PC-3 (cell line): ENCODE results near the gene ANKFN1. TPM values are rescaled to one million over a fixed set of nuclear protein-coding genes. Genes with fewer than 3 reads are reported as not detected.

Source experiments
- ATAC-seq: fragments of 200-7000 bp; cut with Tn5 transposase; 2 replicates; pipeline ENCODE4 v1.9.1; 2020; ENCODE audit warnings: mild to moderate bottlenecking, moderate library complexity
- BruUV-seq: library from RNA; stranded (reverse); fragments of 400-500 nt; replicated peaks from 2 replicates; lab custom pipeline; 2021; lab: Mats Ljungman, UMichigan
- CTCF ChIA-PET: fragments of 300-600 bp; sonication (Branson Sonifier 250); formaldehyde crosslinking; loops from one replicate; lab custom pipeline; 2022; ENCODE audit warnings: antibody characterized with exemption; lab: Charles Lee
- POLR2A ChIA-PET: fragments of 300-600 bp; sonication (Branson Sonifier 250); formaldehyde crosslinking; loops from one replicate; lab custom pipeline; 2022; ENCODE audit warnings: antibody characterized with exemption; ENCODE audit not compliant: unreplicated experiment; lab: Charles Lee
- DNase-seq: peaks from one replicate; pipeline ENCODE4 v3.0.0-alpha.2; 2015
- H2AFZ ChIP-seq: fragments of 300-600 bp; sonication (generic); 2 replicates; pipeline ENCODE4 v1.6.0; 2016; ENCODE audit warnings: antibody characterized with exemption, low read length
- H3F3A ChIP-seq: fragments of 300-600 bp; sonication (generic); one replicate; pipeline ENCODE4 v1.6.0; 2017; ENCODE audit warnings: antibody characterized with exemption, low read length, control low read depth, mild to moderate bottlenecking; ENCODE audit not compliant: unreplicated experiment
- H3K27ac ChIP-seq: fragments of 300-600 bp; sonication (generic); 2 replicates; pipeline ENCODE4 v1.5.1; 2016; ENCODE audit warnings: mild to moderate bottlenecking, low read length
- H3K27me3 ChIP-seq: fragments of 300-600 bp; sonication (generic); 2 replicates; pipeline ENCODE4 v1.6.1; 2016; ENCODE audit warnings: low read length, mixed read lengths
- H3K36me3 ChIP-seq: fragments of 300-600 bp; sonication (generic); 2 replicates; pipeline ENCODE4 v1.6.1; 2016; ENCODE audit warnings: low read depth, mixed run types, low read length, mixed read lengths
- H3K4me1 ChIP-seq: fragments of 300-600 bp; sonication (generic); 2 replicates; pipeline ENCODE4 v1.5.1; 2016; ENCODE audit warnings: low read length; ENCODE audit not compliant: insufficient read depth
- H3K4me2 ChIP-seq: fragments of 300-600 bp; sonication (generic); 2 replicates; pipeline ENCODE4 v1.6.0; 2016; ENCODE audit warnings: low read length
- H3K4me3 ChIP-seq: fragments of 300-600 bp; sonication (generic); 2 replicates; pipeline ENCODE4 v1.5.1; 2016; ENCODE audit warnings: mild to moderate bottlenecking, low read length, mixed read lengths
- H3K79me2 ChIP-seq: fragments of 300-600 bp; sonication (generic); 2 replicates; pipeline ENCODE4 v1.6.1; 2017; ENCODE audit warnings: low read length, mixed read lengths
- H3K9ac ChIP-seq: fragments of 300-600 bp; sonication (generic); 2 replicates; pipeline ENCODE4 v1.6.0; 2016; ENCODE audit warnings: mild to moderate bottlenecking, low read length
- H3K9me2 ChIP-seq: fragments of 300-600 bp; sonication (generic); replicated peaks from 2 replicates; pipeline ENCODE4 v1.6.1; 2016; ENCODE audit warnings: mixed run types, low read length, mixed read lengths
- H3K9me3 ChIP-seq: fragments of 300-600 bp; sonication (generic); 2 replicates; pipeline ENCODE4 v1.6.1; 2016; ENCODE audit warnings: low read length, mixed read lengths
- H4K20me1 ChIP-seq: fragments of 300-600 bp; sonication (generic); 2 replicates; pipeline ENCODE4 v1.6.1; 2016; ENCODE audit warnings: low read length, mixed read lengths
- CTCF ChIP-seq: fragments of 300-600 bp; sonication (generic); conservative IDR thresholded peaks from 2 replicates; pipeline ENCODE4 v1.5.1; 2017; ENCODE audit warnings: antibody characterized with exemption, low read depth, mild to moderate bottlenecking, low read length
- EZH2 ChIP-seq: fragments of 300-600 bp; sonication (generic); IDR thresholded peaks from one replicate; pipeline ENCODE4 v1.6.1; 2017; ENCODE audit warnings: antibody characterized with exemption, mild to moderate bottlenecking, low read length; ENCODE audit not compliant: unreplicated experiment
- EZH2phosphoT487 ChIP-seq: fragments of 300-600 bp; sonication (generic); IDR thresholded peaks from 2 replicates; pipeline ENCODE4 v1.6.1; 2018; ENCODE audit warnings: mild to moderate bottlenecking, antibody characterized with exemption, low read length, borderline replicate concordance
- intact Hi-C: fragments of 100-400 bp; cut with micrococcal nuclease; formaldehyde crosslinking; loops from 2 replicates; pipeline ENCODE4 v1.9.0; 2023
- total RNA-seq: library from RNA; depleted of rRNA; stranded (reverse); fragments of >200 nt; gene quantifications from 2 replicates; pipeline ENCODE4 v1.2.3, GENCODE V29; 2014

Gene ANKFN1
- total RNA-seq, 1 experiment from 2014 or later = not detected

- POLR2A ChIA-PET = no interaction called here
- H3K9me2 ChIP-seq = no peaks in the 10 kb centered on the region
- BruUV-seq = no TSS peak
These were observed 272.2 kb downstream of the ANKFN1 start for GRCh38 chr17:56425483-56425882.

GRCh38 chr17:56426901-56427300, 273.6 kb downstream of the ANKFN1 start:
- no peaks in the 10 kb centered on the region for H3K9me2 ChIP-seq
- TF ChIP-seq CTCF = no peak
- TF ChIP-seq EZH2phosphoT487 = no peak
- TF ChIP-seq EZH2 = no peak
- H3K4me3 ChIP-seq = no peak overlapping the region
- no TSS peak for BruUV-seq
- H3K4me2 ChIP-seq = no peak overlapping the region
- no peak overlapping the region for H2AFZ ChIP-seq
- H3K9ac ChIP-seq = no peak overlapping the region
- no peak for ATAC-seq
- peaks cover 62% of the 10 kb centered on the region for H3K27me3 ChIP-seq
- no peaks in the 10 kb centered on the region for H3K79me2 ChIP-seq
- H3K36me3 ChIP-seq = no peaks in the 10 kb centered on the region
- H3K27ac ChIP-seq = no peak overlapping the region
- DNase-seq = no peak
- H4K20me1 ChIP-seq = no peaks in the 10 kb centered on the region
- intact Hi-C loops = no loop called here
- H3K9me3 ChIP-seq = no peaks in the 10 kb centered on the region
- POLR2A ChIA-PET = no interaction called here
- no peaks in the 10 kb centered on the region for H3F3A ChIP-seq
- CTCF ChIA-PET = no interaction called here
- H3K4me1 ChIP-seq = no peaks in the 10 kb centered on the region

More at GRCh38 chr17:56425483-56425882, 272.2 kb downstream of the ANKFN1 start:
- Histone ChIP-seq H3K4me2 (no peak overlapping the region), H3K9ac (no peak overlapping the region), H2AFZ (no peak overlapping the region), H4K20me1 (no peaks in the 10 kb centered on the region), H3K27me3 (peaks cover 58% of the 10 kb centered on the region), H3K27ac (no peak overlapping the region), H3K4me3 (no peak overlapping the region), H3K79me2 (no peaks in the 10 kb centered on the region), H3K4me1 (no peaks in the 10 kb centered on the region), H3K36me3 (no peaks in the 10 kb centered on the region), H3F3A (no peaks in the 10 kb centered on the region), H3K9me3 (no peaks in the 10 kb centered on the region)
- intact Hi-C loops = no loop called here
- CTCF ChIA-PET = no interaction called here
- no peak for TF ChIP-seq EZH2
- DNase-seq (no peak), ATAC-seq (no peak)

DNA sequence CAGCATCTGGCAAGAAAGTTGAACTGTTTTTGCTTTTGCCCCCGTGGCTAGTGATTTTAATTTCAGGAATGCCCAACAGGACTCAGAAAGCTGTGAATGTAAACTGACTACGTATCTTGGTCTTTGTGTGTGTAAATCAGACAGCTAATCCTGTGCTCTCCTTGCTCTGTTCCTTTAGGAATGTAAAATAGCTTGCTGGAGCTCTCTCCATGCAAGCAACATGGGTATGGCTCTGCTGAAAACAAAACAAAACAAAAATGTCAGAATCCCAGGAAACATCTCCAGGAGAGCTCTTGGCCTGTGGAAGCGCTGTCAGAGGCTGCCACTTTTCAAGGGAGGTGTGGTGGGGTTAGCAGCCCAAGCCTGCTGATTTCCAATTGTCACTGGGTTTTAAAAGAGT, 278.5 kb downstream of the ANKFN1 start:
- BruUV-seq = no TSS peak
- POLR2A ChIA-PET = no interaction called here
- H3K9ac ChIP-seq = no peak overlapping the region
- no peaks in the 10 kb centered on the region for H3K9me2 ChIP-seq
- peaks cover 76% of the 10 kb centered on the region for H3K27me3 ChIP-seq
- no peaks in the 10 kb centered on the region for H3K36me3 ChIP-seq
- no peaks in the 10 kb centered on the region for H4K20me1 ChIP-seq
- H3K9me3 ChIP-seq = no peaks in the 10 kb centered on the region
- no peak for TF ChIP-seq EZH2phosphoT487
- no peak for TF ChIP-seq CTCF
- no peak for TF ChIP-seq EZH2
- ATAC-seq (no peak), DNase-seq (no peak)
- H3K4me2 ChIP-seq = no peak overlapping the region
- no peak overlapping the region for H3K27ac ChIP-seq
- no peak overlapping the region for H2AFZ ChIP-seq
- no peak overlapping the region for H3K4me3 ChIP-seq
- CTCF ChIA-PET = no interaction called here
- intact Hi-C loops = no loop called here
- no peaks in the 10 kb centered on the region for H3F3A ChIP-seq
- no peaks in the 10 kb centered on the region for H3K79me2 ChIP-seq
- no peaks in the 10 kb centered on the region for H3K4me1 ChIP-seq
